ENCODE data around the gene PCDHGC3.

The PCDHGC3 gene

GRCh38 chr5:141519605-141520565 lies 44.1 kb downstream of the PCDHGC3 start:
- Histone ChIP-seq H3K9me3 (ENCODE audit: control insufficient read depth in 5 of 5, low read length in 5 of 5) (no peaks in the 10 kb centered on the region), H3K27me3 (ENCODE audit: control insufficient read depth in 5 of 5, insufficient read depth in 4 of 5, low read length in 5 of 5) (no peaks in the 10 kb centered on the region), H3K27ac (ENCODE audit: low read depth, low read length) (peak overlapping the region; percentile 57), H3K36me3 (ENCODE audit: control insufficient read depth in 5 of 5, insufficient read depth in 5 of 5, low read length in 5 of 5) (peaks cover 2 to 17% (median 13%) of the 10 kb centered on the region in 5 donors), H3K9ac (ENCODE audit: low read length in 5 of 5) (no peak overlapping the region), H3K4me1 (ENCODE audit: control insufficient read depth in 5 of 5, insufficient read depth in 5 of 5, low read length in 5 of 5) (peaks cover 16 to 72% (median 39%) of the 10 kb centered on the region in 5 donors), H3K4me3 (ENCODE audit: low read depth in 1 of 5, low read length in 5 of 5) (no peak overlapping the region)

GRCh38 chr5:141521244-141521781 lies 45.5 kb downstream of the PCDHGC3 start:
- no peak overlapping the region for H3K9ac ChIP-seq (ENCODE audit: low read length in 5 of 5)
- peak overlapping the region; percentile 57 for H3K27ac ChIP-seq (ENCODE audit: low read depth, low read length)
- peaks cover 16 to 64% (median 41%) of the 10 kb centered on the region in 5 donors for H3K4me1 ChIP-seq (ENCODE audit: control insufficient read depth in 5 of 5, insufficient read depth in 5 of 5, low read length in 5 of 5)
- H3K36me3 ChIP-seq (ENCODE audit: control insufficient read depth in 5 of 5, insufficient read depth in 5 of 5, low read length in 5 of 5): peaks cover 4 to 20% (median 12%) of the 10 kb centered on the region in 5 donors
- no peak overlapping the region for H3K4me3 ChIP-seq (ENCODE audit: low read depth in 1 of 5, low read length in 5 of 5)
- H3K27me3 ChIP-seq (ENCODE audit: control insufficient read depth in 5 of 5, insufficient read depth in 4 of 5, low read length in 5 of 5): peaks cover 0 to 3% (median 0%) of the 10 kb centered on the region in 5 donors
- H3K9me3 ChIP-seq (ENCODE audit: control insufficient read depth in 5 of 5, low read length in 5 of 5): no peaks in the 10 kb centered on the region

- H3K27me3 ChIP-seq (ENCODE audit: control insufficient read depth in 5 of 5, insufficient read depth in 4 of 5, low read length in 5 of 5): peaks cover 0 to 3% (median 0%) of the 10 kb centered on the region in 5 donors
- H3K4me1 ChIP-seq (ENCODE audit: control insufficient read depth in 5 of 5, insufficient read depth in 5 of 5, low read length in 5 of 5): peaks cover 16 to 56% (median 41%) of the 10 kb centered on the region in 5 donors
- no peak overlapping the region for H3K9ac ChIP-seq (ENCODE audit: low read length in 5 of 5)
- peaks cover 5 to 17% (median 12%) of the 10 kb centered on the region in 5 donors for H3K36me3 ChIP-seq (ENCODE audit: control insufficient read depth in 5 of 5, insufficient read depth in 5 of 5, low read length in 5 of 5)
- H3K9me3 ChIP-seq (ENCODE audit: control insufficient read depth in 5 of 5, low read length in 5 of 5): no peaks in the 10 kb centered on the region
- H3K4me3 ChIP-seq (ENCODE audit: low read depth in 1 of 5, low read length in 5 of 5): no peak overlapping the region
- H3K27ac ChIP-seq (ENCODE audit: low read depth, low read length): peak overlapping the region; percentile 57
Measured at GRCh38 chr5:141522301-141522700, 46.5 kb downstream of the PCDHGC3 start.

GRCh38 chr5:141523991-141524390 lies 48.2 kb downstream of the PCDHGC3 start:
- Histone ChIP-seq H3K27ac (ENCODE audit: low read depth, low read length) (peak overlapping the region; percentile 16), H3K4me3 (ENCODE audit: low read depth in 1 of 5, low read length in 5 of 5) (no peak overlapping the region), H3K9me3 (ENCODE audit: control insufficient read depth in 5 of 5, low read length in 5 of 5) (no peaks in the 10 kb centered on the region), H3K4me1 (ENCODE audit: control insufficient read depth in 5 of 5, insufficient read depth in 5 of 5, low read length in 5 of 5) (peaks cover 16 to 62% (median 45%) of the 10 kb centered on the region in 5 donors), H3K9ac (ENCODE audit: low read length in 5 of 5) (no peak overlapping the region), H3K27me3 (ENCODE audit: control insufficient read depth in 5 of 5, insufficient read depth in 4 of 5, low read length in 5 of 5) (peaks cover 0 to 3% (median 0%) of the 10 kb centered on the region in 5 donors), H3K36me3 (ENCODE audit: control insufficient read depth in 5 of 5, insufficient read depth in 5 of 5, low read length in 5 of 5) (peaks cover 4 to 28% (median 17%) of the 10 kb centered on the region in 5 donors)

- Histone ChIP-seq H3K36me3 (ENCODE audit: control insufficient read depth in 5 of 5, insufficient read depth in 5 of 5, low read length in 5 of 5) (peaks cover 3 to 26% (median 20%) of the 10 kb centered on the region in 5 donors), H3K9ac (ENCODE audit: low read length in 5 of 5) (no peak overlapping the region)
Measured at GRCh38 chr5:141524604-141525597, 49.1 kb downstream of the PCDHGC3 start.

GRCh38 chr5:141525653-141526052 lies 49.9 kb downstream of the PCDHGC3 start:
- H3K9me3 ChIP-seq (ENCODE audit: control insufficient read depth in 5 of 5, low read length in 5 of 5): no peaks in the 10 kb centered on the region
- peaks cover 16 to 48% (median 34%) of the 10 kb centered on the region in 5 donors for H3K4me1 ChIP-seq (ENCODE audit: control insufficient read depth in 5 of 5, insufficient read depth in 5 of 5, low read length in 5 of 5)
- H3K27ac ChIP-seq (ENCODE audit: low read depth, low read length): peak overlapping the region; percentile 59
- peaks cover 0 to 3% (median 0%) of the 10 kb centered on the region in 5 donors for H3K27me3 ChIP-seq (ENCODE audit: control insufficient read depth in 5 of 5, insufficient read depth in 4 of 5, low read length in 5 of 5)
- H3K4me3 ChIP-seq (ENCODE audit: low read depth in 1 of 5, low read length in 5 of 5): peak overlapping the region in 1 of 5 donors; percentile 23
- H3K9ac ChIP-seq (ENCODE audit: low read length in 5 of 5): no peak overlapping the region
- peaks cover 3 to 26% (median 20%) of the 10 kb centered on the region in 5 donors for H3K36me3 ChIP-seq (ENCODE audit: control insufficient read depth in 5 of 5, insufficient read depth in 5 of 5, low read length in 5 of 5)

More at GRCh38 chr5:141524604-141525597, 49.1 kb downstream of the PCDHGC3 start:
- Histone ChIP-seq H3K4me1 (ENCODE audit: control insufficient read depth in 5 of 5, insufficient read depth in 5 of 5, low read length in 5 of 5) (peaks cover 16 to 56% (median 41%) of the 10 kb centered on the region in 5 donors), H3K4me3 (ENCODE audit: low read depth in 1 of 5, low read length in 5 of 5) (peak overlapping the region in 1 of 5 donors; percentile 23), H3K27ac (ENCODE audit: low read depth, low read length) (peak overlapping the region; percentile 59), H3K9me3 (ENCODE audit: control insufficient read depth in 5 of 5, low read length in 5 of 5) (no peaks in the 10 kb centered on the region), H3K27me3 (ENCODE audit: control insufficient read depth in 5 of 5, insufficient read depth in 4 of 5, low read length in 5 of 5) (peaks cover 0 to 3% (median 0%) of the 10 kb centered on the region in 5 donors)

- Histone ChIP-seq H3K27me3 (ENCODE audit: control insufficient read depth in 5 of 5, insufficient read depth in 4 of 5, low read length in 5 of 5) (peaks cover 0 to 3% (median 0%) of the 10 kb centered on the region in 5 donors), H3K4me1 (ENCODE audit: control insufficient read depth in 5 of 5, insufficient read depth in 5 of 5, low read length in 5 of 5) (peaks cover 7 to 30% (median 19%) of the 10 kb centered on the region in 5 donors), H3K9ac (ENCODE audit: low read length in 5 of 5) (no peak overlapping the region), H3K27ac (ENCODE audit: low read depth, low read length) (no peak overlapping the region), H3K9me3 (ENCODE audit: control insufficient read depth in 5 of 5, low read length in 5 of 5) (no peaks in the 10 kb centered on the region), H3K4me3 (ENCODE audit: low read depth in 1 of 5, low read length in 5 of 5) (no peak overlapping the region), H3K36me3 (ENCODE audit: control insufficient read depth in 5 of 5, insufficient read depth in 5 of 5, low read length in 5 of 5) (peaks cover 3 to 26% (median 20%) of the 10 kb centered on the region in 5 donors)
Measured at GRCh38 chr5:141527426-141527825, 51.7 kb downstream of the PCDHGC3 start.
